Trophoblast cell (in vitro differentiated cells and primary cell): Measurements from ENCODE around the gene DOK4.

Experiments
- DNase-seq, 2 donors: peaks; one replicate each; pipeline ENCODE4 v3.0.0-alpha.2; 2016
- H2AFZ ChIP-seq: 2 replicates; pipeline ENCODE4 v1.6.1; 2013; ENCODE audit warnings: low read length, moderate library complexity, mild to moderate bottlenecking; ENCODE audit not compliant: insufficient read depth, poor library complexity
- H2AK5ac ChIP-seq: 2 replicates; pipeline ENCODE4 v1.6.1; 2013; ENCODE audit warnings: mild to moderate bottlenecking, low read length
- H2BK120ac ChIP-seq: 2 replicates; pipeline ENCODE4 v1.6.1; 2013; ENCODE audit warnings: low read length, mild to moderate bottlenecking, moderate library complexity; ENCODE audit not compliant: insufficient read depth, poor library complexity
- H2BK12ac ChIP-seq: 2 replicates; pipeline ENCODE4 v1.6.1; 2013; ENCODE audit warnings: mild to moderate bottlenecking, low read length, moderate library complexity
- H2BK5ac ChIP-seq: 2 replicates; pipeline ENCODE4 v1.6.1; 2013; ENCODE audit warnings: low read length, low read depth, moderate library complexity, mild to moderate bottlenecking; ENCODE audit not compliant: poor library complexity
- H3K14ac ChIP-seq: 2 replicates; pipeline ENCODE4 v1.6.1; 2013; ENCODE audit warnings: mild to moderate bottlenecking, low read length
- H3K18ac ChIP-seq: 2 replicates; pipeline ENCODE4 v1.6.1; 2013; ENCODE audit warnings: mild to moderate bottlenecking, low read length
- H3K23ac ChIP-seq: 2 replicates; pipeline ENCODE4 v1.6.1; 2013; ENCODE audit warnings: low read length
- H3K27ac ChIP-seq: 2 replicates; pipeline ENCODE4 v1.5.1; 2013; ENCODE audit warnings: low read depth, mild to moderate bottlenecking, inconsistent platforms, low read length, moderate library complexity
- H3K27me3 ChIP-seq: 2 replicates; pipeline ENCODE4 v1.6.1; 2013; ENCODE audit warnings: inconsistent platforms, mild to moderate bottlenecking, low read length, moderate library complexity; ENCODE audit not compliant: insufficient read depth
- H3K36me3 ChIP-seq, 2 experiments: 1 replicate in 1 of 2; 2 replicates in 1 of 2; pipeline ENCODE4 v1.6.1; 2013; ENCODE audit warnings: low read length in 2 of 2, mild to moderate bottlenecking in 2 of 2, moderate library complexity in 1 of 2; ENCODE audit not compliant: insufficient read depth in 2 of 2, control insufficient read depth in 1 of 2
- H3K4ac ChIP-seq: 2 replicates; pipeline ENCODE4 v1.6.1; 2013; ENCODE audit warnings: low read depth, mild to moderate bottlenecking, low read length, moderate library complexity
- H3K4me1 ChIP-seq, 2 experiments: 1 replicate in 1 of 2; 2 replicates in 1 of 2; pipeline ENCODE4 v1.6.1; 2013; ENCODE audit warnings: low read length in 2 of 2, mild to moderate bottlenecking in 2 of 2, moderate library complexity in 1 of 2; ENCODE audit not compliant: insufficient read depth in 2 of 2, control insufficient read depth in 1 of 2
- H3K4me2 ChIP-seq: 2 replicates; pipeline ENCODE4 v1.6.1; 2013; ENCODE audit warnings: inconsistent platforms, mild to moderate bottlenecking, low read length, moderate library complexity
- H3K4me3 ChIP-seq: 2 replicates; pipeline ENCODE4 v1.5.1; 2013; ENCODE audit warnings: mild to moderate bottlenecking, low read depth, low read length, inconsistent platforms
- H3K79me1 ChIP-seq: one replicate; pipeline ENCODE4 v1.6.1; 2013; ENCODE audit warnings: low read length
- H3K79me2 ChIP-seq: 2 replicates; pipeline ENCODE4 v1.6.1; 2013; ENCODE audit warnings: low read length, mild to moderate bottlenecking; ENCODE audit not compliant: control insufficient read depth, insufficient read depth, poor library complexity
- H3K9ac ChIP-seq: 2 replicates; pipeline ENCODE4 v1.6.1; 2013; ENCODE audit warnings: mild to moderate bottlenecking, low read length
- H3K9me3 ChIP-seq: 2 replicates; pipeline ENCODE4 v1.6.1; 2013; ENCODE audit warnings: low read depth, mild to moderate bottlenecking, control low read depth, inconsistent platforms, low read length; ENCODE audit not compliant: insufficient read depth
- H4K12ac ChIP-seq: 2 replicates; pipeline ENCODE4 v1.6.1; 2013; ENCODE audit warnings: low read depth, mild to moderate bottlenecking, low read length, moderate library complexity
- H4K8ac ChIP-seq: 2 replicates; pipeline ENCODE4 v1.6.1; 2013; ENCODE audit warnings: low read depth, mild to moderate bottlenecking, low read length, moderate library complexity
- H4K91ac ChIP-seq: one replicate; pipeline ENCODE4 v1.6.1; 2013; ENCODE audit warnings: low read depth, mild to moderate bottlenecking, low read length, moderate library complexity
- WGBS: extraction: QIAGEN DNeasy Blood & Tissue Kit; methylation state at CpG from one replicate; pipeline ENCODE4 v1.1.7; 2013; ENCODE audit warnings: missing lambda C conversion rate; ENCODE audit not compliant: insufficient read length, insufficient coverage; ENCODE audit errors: extremely low coverage; 5-methylcytosine and 5-hydroxymethylcytosine counted together

DOK4 gene

GRCh38 chr16:57474671-57475661, 11.3 kb downstream of the DOK4 start:
- no peak overlapping the region for H2BK5ac ChIP-seq
- H3K18ac ChIP-seq: peak overlapping the region; percentile 23
- no CpG with 5 or more reads among the region's 30 CpGs for WGBS

GRCh38 chr16:57473906-57474305, 12.4 kb downstream of the DOK4 start:
- H3K9me3 ChIP-seq: peaks cover 3% of the 10 kb centered on the region
- no peak overlapping the region for H4K12ac ChIP-seq
- no peak overlapping the region for H3K18ac ChIP-seq
- peaks cover 89 to 97% of the 10 kb centered on the region in 2 experiments for H3K36me3 ChIP-seq
- no peak overlapping the region for H4K91ac ChIP-seq
- peaks cover 19% of the 10 kb centered on the region for H3K79me2 ChIP-seq
- no peak overlapping the region for H3K4ac ChIP-seq
- no peak overlapping the region for H2AFZ ChIP-seq
- DNase-seq: no peak
- H3K14ac ChIP-seq: no peak overlapping the region
- H4K8ac ChIP-seq: no peak overlapping the region
- H2BK12ac ChIP-seq: no peak overlapping the region
- H3K4me1 ChIP-seq: peaks cover 38 to 40% of the 10 kb centered on the region in 2 experiments
- H2BK5ac ChIP-seq: no peak overlapping the region
- peak overlapping the region; percentile 35 for H3K27ac ChIP-seq
- H2AK5ac ChIP-seq: no peak overlapping the region
- no peak overlapping the region for H3K23ac ChIP-seq
- H3K4me3 ChIP-seq: no peak overlapping the region
- H3K9ac ChIP-seq: no peak overlapping the region
- no peak overlapping the region for H2BK120ac ChIP-seq
- peaks cover 23% of the 10 kb centered on the region for H3K79me1 ChIP-seq
- no peak overlapping the region for H3K4me2 ChIP-seq
- H3K27me3 ChIP-seq: no peaks in the 10 kb centered on the region
- no CpG with 5 or more reads among the region's 8 CpGs for WGBS

More at GRCh38 chr16:57474671-57475661, 11.3 kb downstream of the DOK4 start:
- Histone ChIP-seq H3K27me3 (no peaks in the 10 kb centered on the region), H3K23ac (no peak overlapping the region), H4K91ac (no peak overlapping the region), H3K4me3 (no peak overlapping the region), H2AK5ac (no peak overlapping the region), H3K27ac (peak overlapping the region; percentile 72), H2BK120ac (no peak overlapping the region), H3K9ac (no peak overlapping the region), H3K14ac (no peak overlapping the region), H2BK12ac (no peak overlapping the region), H3K36me3 (peaks cover 87 to 97% of the 10 kb centered on the region in 2 experiments), H3K79me1 (peaks cover 32% of the 10 kb centered on the region), H3K4me1 (peaks cover 47 to 49% of the 10 kb centered on the region in 2 experiments), H2AFZ (no peak overlapping the region), H3K79me2 (peaks cover 27% of the 10 kb centered on the region), H4K8ac (peak overlapping the region; percentile 0), H3K4me2 (no peak overlapping the region), H3K9me3 (peaks cover 3% of the 10 kb centered on the region), H4K12ac (no peak overlapping the region), H3K4ac (no peak overlapping the region)
- DNase-seq: no peak

- Histone ChIP-seq H4K91ac (no peak overlapping the region), H3K4ac (no peak overlapping the region), H3K4me3 (no peak overlapping the region), H4K12ac (no peak overlapping the region), H3K27ac (peak overlapping the region; percentile 55), H3K36me3 (peaks cover 83 to 94% of the 10 kb centered on the region in 2 experiments), H2BK120ac (no peak overlapping the region), H4K8ac (no peak overlapping the region), H2BK5ac (no peak overlapping the region), H3K27me3 (no peaks in the 10 kb centered on the region), H2AFZ (no peak overlapping the region), H3K18ac (no peak overlapping the region), H2AK5ac (no peak overlapping the region), H3K4me2 (no peak overlapping the region), H3K14ac (no peak overlapping the region), H3K23ac (no peak overlapping the region), H3K4me1 (peaks cover 32 to 35% of the 10 kb centered on the region in 2 experiments), H2BK12ac (no peak overlapping the region), H3K9ac (no peak overlapping the region), H3K9me3 (peaks cover 3% of the 10 kb centered on the region), H3K79me1 (peaks cover 17% of the 10 kb centered on the region), H3K79me2 (peaks cover 14% of the 10 kb centered on the region)
- DNase-seq: no peak
- WGBS: no CpG with 5 or more reads among the region's 14 CpGs
Observed at GRCh38 chr16:57473176-57473840, 13.0 kb downstream of the DOK4 start.

- no peak overlapping the region for H3K18ac ChIP-seq
- H4K91ac ChIP-seq: no peak overlapping the region
- H3K27ac ChIP-seq: peak overlapping the region; percentile 55
- no peak overlapping the region for H2AK5ac ChIP-seq
- peaks cover under 1% of the 10 kb centered on the region for H3K9me3 ChIP-seq
- no peak overlapping the region for H2AFZ ChIP-seq
- peaks cover 26 to 28% of the 10 kb centered on the region in 2 experiments for H3K4me1 ChIP-seq
- peaks cover 8% of the 10 kb centered on the region for H3K79me2 ChIP-seq
- H3K14ac ChIP-seq: no peak overlapping the region
- H4K8ac ChIP-seq: no peak overlapping the region
- H2BK120ac ChIP-seq: no peak overlapping the region
- H2BK5ac ChIP-seq: peak overlapping the region; percentile 20
- no peak overlapping the region for H3K4me2 ChIP-seq
- H3K27me3 ChIP-seq: no peaks in the 10 kb centered on the region
- WGBS: no CpG with 5 or more reads among the region's 4 CpGs
- DNase-seq: no peak
- no peak overlapping the region for H3K4me3 ChIP-seq
- no peak overlapping the region for H3K4ac ChIP-seq
- peaks cover 12% of the 10 kb centered on the region for H3K79me1 ChIP-seq
- no peak overlapping the region for H3K9ac ChIP-seq
- H3K36me3 ChIP-seq: peaks cover 82 to 93% of the 10 kb centered on the region in 2 experiments
- H2BK12ac ChIP-seq: no peak overlapping the region
- no peak overlapping the region for H4K12ac ChIP-seq
- H3K23ac ChIP-seq: no peak overlapping the region
Observed at GRCh38 chr16:57472665-57473060, 13.6 kb downstream of the DOK4 start.
